Measurements from ENCODE around the gene HLA-G.

DNA sequence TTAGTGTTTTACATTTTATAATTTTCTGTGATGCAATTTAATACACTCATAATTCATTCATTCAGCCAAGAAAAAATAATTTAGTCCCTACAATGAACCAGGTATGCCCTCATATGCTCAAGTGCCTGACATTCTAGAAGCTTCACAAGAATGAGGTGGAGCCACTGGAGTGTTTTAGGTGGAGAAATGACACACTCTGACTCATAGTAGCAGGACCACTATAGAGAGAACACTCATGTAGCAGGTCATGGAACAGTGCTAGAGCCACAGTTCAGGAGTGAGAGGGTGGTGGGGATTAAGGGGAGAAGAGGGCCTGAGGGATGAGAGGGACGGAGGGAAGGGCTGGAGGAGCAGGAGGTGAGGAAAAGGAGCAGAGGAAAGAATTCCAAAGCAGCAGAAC, 1.4 kb upstream of the HLA-G start:
- no peak for TF ChIP-seq POLR2A (IDR thresholded peaks at IDR 0.05)
- TF ChIP-seq, protein P1, sequence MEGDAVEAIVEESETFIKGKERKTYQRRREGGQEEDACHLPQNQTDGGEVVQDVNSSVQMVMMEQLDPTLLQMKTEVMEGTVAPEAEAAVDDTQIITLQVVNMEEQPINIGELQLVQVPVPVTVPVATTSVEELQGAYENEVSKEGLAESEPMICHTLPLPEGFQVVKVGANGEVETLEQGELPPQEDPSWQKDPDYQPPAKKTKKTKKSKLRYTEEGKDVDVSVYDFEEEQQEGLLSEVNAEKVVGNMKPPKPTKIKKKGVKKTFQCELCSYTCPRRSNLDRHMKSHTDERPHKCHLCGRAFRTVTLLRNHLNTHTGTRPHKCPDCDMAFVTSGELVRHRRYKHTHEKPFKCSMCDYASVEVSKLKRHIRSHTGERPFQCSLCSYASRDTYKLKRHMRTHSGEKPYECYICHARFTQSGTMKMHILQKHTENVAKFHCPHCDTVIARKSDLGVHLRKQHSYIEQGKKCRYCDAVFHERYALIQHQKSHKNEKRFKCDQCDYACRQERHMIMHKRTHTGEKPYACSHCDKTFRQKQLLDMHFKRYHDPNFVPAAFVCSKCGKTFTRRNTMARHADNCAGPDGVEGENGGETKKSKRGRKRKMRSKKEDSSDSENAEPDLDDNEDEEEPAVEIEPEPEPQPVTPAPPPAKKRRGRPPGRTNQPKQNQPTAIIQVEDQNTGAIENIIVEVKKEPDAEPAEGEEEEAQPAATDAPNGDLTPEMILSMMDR (IDR thresholded peaks at IDR 0.05), result no peak
